Prostate gland (tissue), 2 donors: ENCODE results near the gene ADARB2. TPM values are rescaled to one million over a fixed set of nuclear protein-coding genes. Genes with fewer than 3 reads are reported as not detected.

ENCODE experiments used
- DNase-seq: peaks from one replicate; pipeline ENCODE4 v3.0.0-alpha.2; 2019; ENCODE audit warnings: low spot score
- H3K27ac ChIP-seq, 2 donors: fragments of 200-600 bp; sonication (generic); 2 replicates each; pipeline ENCODE4 v1.5.1; 2017 to 2019
- H3K27me3 ChIP-seq: fragments of 200-600 bp; sonication (generic); replicated peaks from 2 replicates; pipeline ENCODE4 v1.5.1; 2019; ENCODE audit not compliant: insufficient read depth
- H3K36me3 ChIP-seq, 2 donors: fragments of 200-600 bp; sonication (generic); 1 replicate in 1 of 2; 2 replicates in 1 of 2; pipeline versions ENCODE4 v1.5.1 to v1.8.1; 2017 to 2019
- H3K4me1 ChIP-seq: fragments of 200-600 bp; sonication (generic); replicated peaks from 2 replicates; pipeline ENCODE4 v1.5.1; 2019
- H3K4me3 ChIP-seq, 2 donors: fragments of 200-600 bp; sonication (generic); 2 replicates each; pipeline ENCODE4 v1.5.1; 2017 to 2019
- H3K9me3 ChIP-seq: fragments of 200-600 bp; sonication (generic); 2 replicates; pipeline ENCODE4 v1.5.1; 2017
- CTCF ChIP-seq, 4 experiments: fragments of 200-600 bp in 2 of 4; fragments of 450-650 bp in 2 of 4; sonication (generic) in 2 of 4; IDR thresholded peaks; 1 replicate in 3 of 4; 2 replicates in 1 of 4; pipeline ENCODE4 v1.5.1; 2016 to 2019; ENCODE audit warnings: antibody characterized with exemption in 4 of 4, mild to moderate bottlenecking in 2 of 4, moderate library complexity in 2 of 4
- POLR2A ChIP-seq: fragments of 450-650 bp; IDR thresholded peaks from one replicate; pipeline ENCODE4 v1.6.1; 2016; ENCODE audit warnings: antibody characterized with exemption, mild to moderate bottlenecking
- POLR2AphosphoS5 ChIP-seq: sonication (generic); formaldehyde crosslinking; IDR thresholded peaks from one replicate; pipeline ENCODE4 v1.6.1; 2017; ENCODE audit warnings: antibody characterized with exemption
- WGBS: methylation state at CpG from one replicate; pipeline ENCODE4 v1.1.5; 2018; 5-methylcytosine and 5-hydroxymethylcytosine counted together
- intact Hi-C: fragments of 100-400 bp; cut with DNase I; formaldehyde crosslinking; loops from one replicate; pipeline ENCODE4 v1.14.2; 2022
- total RNA-seq, 2 donors: library from RNA; depleted of rRNA; stranded (reverse); fragments of >200 nt; gene quantifications; one replicate each; pipeline ENCODE4 v1.1.0, GENCODE V29; 2016

Gene ADARB2
- total RNA-seq, 2 donors from 2014 or later: 0.36 to 10.5 TPM

GRCh38 chr10:1596482-1597099 lies 140.7 kb downstream of the ADARB2 start:
- intact Hi-C loops: no loop called here
- no peak for DNase-seq
- TF ChIP-seq POLR2AphosphoS5 (no peak), POLR2A (no peak), CTCF (IDR thresholded peaks at IDR 0.05) (no peak)
- Histone ChIP-seq H3K27ac (no peak overlapping the region), H3K4me1 (no peaks in the 10 kb centered on the region), H3K36me3 (no peaks in the 10 kb centered on the region), H3K9me3 (no peaks in the 10 kb centered on the region), H3K27me3 (no peaks in the 10 kb centered on the region), H3K4me3 (no peak overlapping the region)
- WGBS: 65% methylated on average over 18 of the region's 18 CpGs

GRCh38 chr10:1595726-1596125 lies 141.6 kb downstream of the ADARB2 start:
- Histone ChIP-seq H3K9me3 (no peaks in the 10 kb centered on the region), H3K27ac (no peak overlapping the region), H3K4me3 (no peak overlapping the region), H3K27me3 (no peaks in the 10 kb centered on the region), H3K36me3 (no peaks in the 10 kb centered on the region), H3K4me1 (no peaks in the 10 kb centered on the region)
- TF ChIP-seq CTCF (IDR thresholded peaks at IDR 0.05) (no peak), POLR2AphosphoS5 (no peak), POLR2A (no peak)
- 95% methylated on average over 5 of the region's 5 CpGs for WGBS
- intact Hi-C loops: no loop called here
- no peak for DNase-seq

- no peaks in the 10 kb centered on the region for H3K36me3 ChIP-seq
- no peak overlapping the region for H3K4me3 ChIP-seq
- WGBS: 94% methylated on average over 6 of the region's 6 CpGs
- H3K4me1 ChIP-seq: no peaks in the 10 kb centered on the region
- no peak for DNase-seq
- no peaks in the 10 kb centered on the region for H3K27me3 ChIP-seq
- intact Hi-C loops: no loop called here
- no peak for TF ChIP-seq POLR2A
- no peak for TF ChIP-seq CTCF (IDR thresholded peaks at IDR 0.05)
- TF ChIP-seq POLR2AphosphoS5: no peak
- no peaks in the 10 kb centered on the region for H3K9me3 ChIP-seq
- no peak overlapping the region for H3K27ac ChIP-seq
These were observed 142.1 kb downstream of the ADARB2 start for GRCh38 chr10:1595242-1595600.

GRCh38 chr10:1594372-1595241 lies 142.7 kb downstream of the ADARB2 start:
- intact Hi-C loops: no loop called here
- no peaks in the 10 kb centered on the region for H3K36me3 ChIP-seq
- H3K27me3 ChIP-seq: no peaks in the 10 kb centered on the region
- 72% methylated on average over 20 of the region's 20 CpGs for WGBS
- no peak for DNase-seq
- no peaks in the 10 kb centered on the region for H3K9me3 ChIP-seq
- H3K27ac ChIP-seq: no peak overlapping the region
- H3K4me3 ChIP-seq: no peak overlapping the region
- no peaks in the 10 kb centered on the region for H3K4me1 ChIP-seq
- no peak for TF ChIP-seq POLR2AphosphoS5
- TF ChIP-seq POLR2A: no peak
- TF ChIP-seq CTCF (IDR thresholded peaks at IDR 0.05): no peak

GRCh38 chr10:1591742-1592141 lies 145.6 kb downstream of the ADARB2 start:
- Histone ChIP-seq H3K36me3 (no peaks in the 10 kb centered on the region), H3K27me3 (no peaks in the 10 kb centered on the region), H3K4me1 (no peaks in the 10 kb centered on the region), H3K9me3 (no peaks in the 10 kb centered on the region), H3K27ac (no peak overlapping the region), H3K4me3 (no peak overlapping the region)
- TF ChIP-seq POLR2AphosphoS5 (no peak), POLR2A (no peak), CTCF (IDR thresholded peaks at IDR 0.05) (no peak)
- DNase-seq: no peak
- intact Hi-C loops: no loop called here
- WGBS: 85% methylated on average over 8 of the region's 8 CpGs
